ENCODE measurements around the gene MEGF11. TPM values are rescaled to one million over a fixed set of nuclear protein-coding genes. Genes with fewer than 3 reads are reported as not detected.

The MEGF11 gene
- total RNA-seq, 1 donor from 2014 or later: not detected

GRCh38 chr15:66078196-66078928 lies 175.2 kb downstream of the MEGF11 start:
- H3K27ac Mint-ChIP-seq: no peak overlapping the region
- DNase-seq (ENCODE audit: low spot score): no peak
- H3K4me1 Mint-ChIP-seq (ENCODE audit: low read depth): no peaks in the 10 kb centered on the region
- intact Hi-C loops (cut with micrococcal nuclease): no loop called here
- peaks cover 5% of the 10 kb centered on the region for H3K27me3 Mint-ChIP-seq (ENCODE audit: insufficient read depth)
- no peak overlapping the region for H3K4me3 Mint-ChIP-seq
- H3K36me3 Mint-ChIP-seq (ENCODE audit: low read depth): no peaks in the 10 kb centered on the region
- H3K9me3 Mint-ChIP-seq: no peaks in the 10 kb centered on the region

DNA sequence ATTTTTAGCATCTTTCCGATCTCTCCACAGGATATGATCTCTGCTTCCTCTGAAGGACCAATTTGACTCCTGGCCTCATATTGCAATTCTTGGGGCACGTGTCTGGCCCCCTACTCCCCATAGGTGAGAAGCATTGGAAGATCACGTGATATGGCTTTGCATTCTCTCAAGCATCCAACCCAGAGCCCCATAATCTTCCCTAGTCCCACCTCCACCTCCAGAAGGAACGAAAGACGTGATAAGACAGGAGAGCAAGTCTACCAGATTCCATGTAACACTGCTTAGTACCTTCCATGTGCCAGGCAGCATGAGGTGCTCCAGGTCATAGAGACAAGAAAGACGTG lies 176.3 kb downstream of the MEGF11 start:
- Mint-ChIP-seq H3K36me3 (ENCODE audit: low read depth) (no peaks in the 10 kb centered on the region), H3K4me1 (ENCODE audit: low read depth) (no peaks in the 10 kb centered on the region), H3K27me3 (ENCODE audit: insufficient read depth) (peaks cover 7% of the 10 kb centered on the region), H3K4me3 (no peak overlapping the region), H3K9me3 (no peaks in the 10 kb centered on the region), H3K27ac (no peak overlapping the region)
- DNase-seq (ENCODE audit: low spot score): no peak
- intact Hi-C loops (cut with micrococcal nuclease): no loop called here

DNA sequence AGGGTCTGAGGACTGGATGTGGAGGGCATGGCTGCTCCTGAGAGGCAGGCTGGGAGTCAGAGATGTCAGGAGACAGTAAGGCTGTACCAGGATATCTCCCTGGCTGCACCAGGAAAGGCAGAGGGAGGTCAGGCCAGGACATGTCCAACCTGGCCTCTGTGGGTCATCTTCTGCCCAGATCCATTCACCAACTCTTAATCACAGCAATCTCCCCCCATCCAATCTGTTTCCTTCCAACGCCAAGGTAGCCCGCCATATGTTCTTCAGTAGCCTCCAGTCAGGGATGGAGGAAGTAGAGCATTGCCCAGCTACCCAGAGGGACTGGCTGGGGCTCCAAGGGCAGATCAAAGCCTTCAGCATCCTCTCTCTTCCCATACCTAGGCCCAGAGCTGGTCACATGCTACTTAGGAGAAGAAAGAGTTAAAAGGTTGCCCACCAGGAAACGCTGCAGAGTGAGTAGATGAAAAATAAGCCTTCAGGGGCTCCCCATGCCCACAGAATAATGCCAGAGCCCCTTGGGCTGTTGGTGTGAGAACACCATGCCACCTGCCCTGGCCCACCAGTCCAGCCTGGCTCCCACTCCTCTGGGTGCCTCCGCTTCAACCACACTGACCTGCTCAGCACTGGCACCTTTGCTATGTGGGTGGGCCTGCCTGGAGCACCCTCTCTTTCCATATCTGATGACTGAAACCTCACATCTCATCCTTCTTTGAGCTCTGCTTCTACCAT lies 176.8 kb downstream of the MEGF11 start:
- intact Hi-C loops (cut with micrococcal nuclease): no loop called here
- Mint-ChIP-seq H3K4me3 (no peak overlapping the region), H3K4me1 (ENCODE audit: low read depth) (no peaks in the 10 kb centered on the region), H3K9me3 (no peaks in the 10 kb centered on the region), H3K36me3 (ENCODE audit: low read depth) (no peaks in the 10 kb centered on the region), H3K27me3 (ENCODE audit: insufficient read depth) (peaks cover 10% of the 10 kb centered on the region), H3K27ac (no peak overlapping the region)
- no peak for DNase-seq (ENCODE audit: low spot score)

DNA sequence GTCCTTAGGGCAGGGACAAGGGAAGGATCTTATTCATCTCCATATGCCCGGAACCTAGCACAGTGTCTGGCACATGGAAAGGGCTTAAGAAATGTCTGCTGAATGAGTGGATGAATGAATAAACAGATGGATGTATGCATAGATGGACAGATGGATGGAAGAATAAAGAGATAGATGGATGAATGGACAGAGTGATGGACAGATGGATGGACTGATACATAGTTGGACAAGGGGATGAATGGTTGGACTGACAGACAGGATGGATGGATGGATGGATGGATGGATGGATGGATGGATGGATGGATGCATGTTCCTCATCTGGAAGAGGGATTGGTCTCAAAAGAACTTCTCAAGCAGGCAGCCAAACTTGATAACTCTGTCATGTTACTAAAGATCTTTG lies 177.6 kb downstream of the MEGF11 start:
- H3K4me3 Mint-ChIP-seq: no peak overlapping the region
- no peaks in the 10 kb centered on the region for H3K4me1 Mint-ChIP-seq (ENCODE audit: low read depth)
- no peaks in the 10 kb centered on the region for H3K9me3 Mint-ChIP-seq
- peaks cover 10% of the 10 kb centered on the region for H3K27me3 Mint-ChIP-seq (ENCODE audit: insufficient read depth)
- intact Hi-C loops (cut with micrococcal nuclease): no loop called here
- no peak overlapping the region for H3K27ac Mint-ChIP-seq
- no peaks in the 10 kb centered on the region for H3K36me3 Mint-ChIP-seq (ENCODE audit: low read depth)
- DNase-seq (ENCODE audit: low spot score): no peak

DNA sequence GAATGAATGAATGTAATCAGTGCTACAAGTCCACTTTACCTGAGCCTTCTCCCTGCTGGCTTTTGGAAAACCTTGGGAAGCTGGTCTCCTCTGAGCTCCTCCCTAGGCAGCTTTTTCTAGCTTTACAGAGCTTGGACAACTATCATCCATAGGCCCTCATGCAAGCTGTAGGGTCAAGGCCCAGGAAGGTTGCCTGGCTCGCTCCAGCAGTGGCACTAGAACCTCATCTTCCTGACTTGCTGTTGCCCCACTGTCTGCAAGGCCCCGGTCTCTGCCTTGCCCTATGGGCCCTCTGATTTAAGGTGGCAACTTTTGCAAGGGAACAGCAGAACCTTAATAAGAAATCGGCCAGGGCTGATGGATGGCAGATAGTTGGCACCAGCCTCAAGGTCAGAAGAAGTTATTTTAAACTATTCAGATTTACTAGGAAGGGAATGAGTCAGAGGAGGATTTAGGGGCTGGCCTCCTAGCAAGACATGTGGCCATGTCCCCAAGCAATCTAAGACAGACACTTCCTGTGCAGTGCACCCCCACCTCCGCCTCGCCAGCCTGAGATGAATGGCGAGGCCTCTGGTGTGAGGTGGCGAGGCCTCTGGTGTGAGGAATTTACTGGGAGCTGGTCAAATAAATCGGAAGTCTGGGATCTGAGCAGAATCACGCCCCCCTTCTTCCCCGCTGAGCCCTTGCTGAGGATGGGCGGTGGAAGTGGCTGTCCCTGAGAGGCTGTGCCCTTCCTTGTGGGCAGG lies 180.8 kb downstream of the MEGF11 start:
- Mint-ChIP-seq H3K4me3 (no peak overlapping the region), H3K27ac (no peak overlapping the region), H3K36me3 (ENCODE audit: low read depth) (no peaks in the 10 kb centered on the region), H3K4me1 (ENCODE audit: low read depth) (no peaks in the 10 kb centered on the region), H3K9me3 (no peaks in the 10 kb centered on the region), H3K27me3 (ENCODE audit: insufficient read depth) (peaks cover 10% of the 10 kb centered on the region)
- intact Hi-C loops (cut with micrococcal nuclease): no loop called here
- DNase-seq (ENCODE audit: low spot score): no peak

DNA sequence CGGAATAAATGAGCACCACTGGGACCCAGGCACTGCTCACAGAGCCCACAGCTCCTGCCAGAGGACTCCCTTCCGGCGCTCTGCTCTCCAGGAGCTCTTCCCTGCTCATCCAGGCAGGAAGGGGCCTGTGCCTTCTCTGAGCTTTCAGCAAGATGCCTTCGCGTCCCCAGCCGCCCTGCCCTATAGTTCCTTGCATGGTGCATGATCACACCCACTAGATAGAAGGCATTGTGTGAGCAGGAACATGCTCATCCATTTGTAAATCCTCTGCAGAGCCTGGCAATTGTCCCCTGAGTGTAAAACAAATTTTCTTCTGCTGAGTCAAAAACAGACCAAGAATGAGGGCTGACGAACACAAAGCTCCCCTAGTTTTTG lies 181.6 kb downstream of the MEGF11 start:
- no peaks in the 10 kb centered on the region for H3K4me1 Mint-ChIP-seq (ENCODE audit: low read depth)
- H3K36me3 Mint-ChIP-seq (ENCODE audit: low read depth): no peaks in the 10 kb centered on the region
- intact Hi-C loops (cut with micrococcal nuclease): no loop called here
- H3K27me3 Mint-ChIP-seq (ENCODE audit: insufficient read depth): peaks cover 8% of the 10 kb centered on the region
- no peak overlapping the region for H3K4me3 Mint-ChIP-seq
- H3K9me3 Mint-ChIP-seq: no peaks in the 10 kb centered on the region
- H3K27ac Mint-ChIP-seq: no peak overlapping the region
- DNase-seq (ENCODE audit: low spot score): no peak

GRCh38 chr15:66071160-66071920 lies 182.2 kb downstream of the MEGF11 start:
- no peaks in the 10 kb centered on the region for H3K36me3 Mint-ChIP-seq (ENCODE audit: low read depth)
- no peak overlapping the region for H3K27ac Mint-ChIP-seq
- intact Hi-C loops (cut with micrococcal nuclease): no loop called here
- DNase-seq (ENCODE audit: low spot score): no peak
- no peaks in the 10 kb centered on the region for H3K9me3 Mint-ChIP-seq
- H3K4me3 Mint-ChIP-seq: no peak overlapping the region
- H3K27me3 Mint-ChIP-seq (ENCODE audit: insufficient read depth): peaks cover 10% of the 10 kb centered on the region
- H3K4me1 Mint-ChIP-seq (ENCODE audit: low read depth): no peaks in the 10 kb centered on the region

GRCh38 chr15:66070220-66070934 lies 183.2 kb downstream of the MEGF11 start:
- Mint-ChIP-seq H3K27me3 (ENCODE audit: insufficient read depth) (peaks cover 10% of the 10 kb centered on the region), H3K36me3 (ENCODE audit: low read depth) (no peaks in the 10 kb centered on the region), H3K27ac (no peak overlapping the region), H3K9me3 (no peaks in the 10 kb centered on the region), H3K4me3 (no peak overlapping the region), H3K4me1 (ENCODE audit: low read depth) (no peaks in the 10 kb centered on the region)
- intact Hi-C loops (cut with micrococcal nuclease): no loop called here
- DNase-seq (ENCODE audit: low spot score): no peak

- intact Hi-C loops (cut with micrococcal nuclease): no loop called here
These were observed 183.8 kb downstream of the MEGF11 start for GRCh38 chr15:66069751-66070150.

DNA sequence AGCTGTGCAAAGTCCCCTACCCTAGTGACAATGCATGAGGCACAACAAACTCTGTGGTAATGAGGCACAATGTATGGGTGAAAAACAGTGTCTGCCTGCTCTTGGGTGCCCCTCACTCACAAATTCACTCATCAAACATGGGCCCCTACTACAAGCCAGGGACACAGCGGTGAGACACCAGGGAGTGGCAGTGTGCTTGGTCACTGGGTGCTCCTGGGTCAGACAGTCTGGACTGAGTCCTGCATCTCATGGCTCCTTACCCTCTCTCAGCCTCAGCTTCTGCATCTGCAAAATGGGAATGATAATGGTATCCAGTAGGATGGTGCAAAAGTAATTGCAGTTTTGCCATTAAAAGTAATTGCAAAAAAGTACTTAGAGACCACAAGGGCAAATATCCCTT lies 184.7 kb downstream of the MEGF11 start:
- Mint-ChIP-seq H3K36me3 (ENCODE audit: low read depth) (no peaks in the 10 kb centered on the region), H3K27me3 (ENCODE audit: insufficient read depth) (peaks cover 14% of the 10 kb centered on the region), H3K4me3 (no peak overlapping the region), H3K4me1 (ENCODE audit: low read depth) (no peaks in the 10 kb centered on the region), H3K9me3 (no peaks in the 10 kb centered on the region), H3K27ac (no peak overlapping the region)
- intact Hi-C loops (cut with micrococcal nuclease): no loop called here
- DNase-seq (ENCODE audit: low spot score): no peak

More at GRCh38 chr15:66069751-66070150, 183.8 kb downstream of the MEGF11 start:
- DNase-seq (ENCODE audit: low spot score): no peak
- Mint-ChIP-seq H3K27me3 (ENCODE audit: insufficient read depth) (peaks cover 11% of the 10 kb centered on the region), H3K4me3 (no peak overlapping the region), H3K36me3 (ENCODE audit: low read depth) (no peaks in the 10 kb centered on the region), H3K27ac (no peak overlapping the region), H3K4me1 (ENCODE audit: low read depth) (no peaks in the 10 kb centered on the region), H3K9me3 (no peaks in the 10 kb centered on the region)

GRCh38 chr15:66067687-66068086 lies 185.9 kb downstream of the MEGF11 start:
- H3K4me3 Mint-ChIP-seq: no peak overlapping the region
- H3K27me3 Mint-ChIP-seq (ENCODE audit: insufficient read depth): peaks cover 9% of the 10 kb centered on the region
- no peaks in the 10 kb centered on the region for H3K4me1 Mint-ChIP-seq (ENCODE audit: low read depth)

GRCh38 chr15:66066481-66066880 lies 187.1 kb downstream of the MEGF11 start:
- H3K4me1 Mint-ChIP-seq (ENCODE audit: low read depth): no peaks in the 10 kb centered on the region

More at GRCh38 chr15:66067687-66068086, 185.9 kb downstream of the MEGF11 start:
- Mint-ChIP-seq H3K9me3 (no peaks in the 10 kb centered on the region), H3K27ac (no peak overlapping the region), H3K36me3 (ENCODE audit: low read depth) (no peaks in the 10 kb centered on the region)
- DNase-seq (ENCODE audit: low spot score): no peak
- intact Hi-C loops (cut with micrococcal nuclease): no loop called here

More at GRCh38 chr15:66066481-66066880, 187.1 kb downstream of the MEGF11 start:
- Mint-ChIP-seq H3K27me3 (ENCODE audit: insufficient read depth) (peaks cover 7% of the 10 kb centered on the region), H3K4me3 (no peak overlapping the region), H3K27ac (no peak overlapping the region), H3K9me3 (no peaks in the 10 kb centered on the region), H3K36me3 (ENCODE audit: low read depth) (no peaks in the 10 kb centered on the region)
- intact Hi-C loops (cut with micrococcal nuclease): no loop called here
- no peak for DNase-seq (ENCODE audit: low spot score)

All from activated T-helper 1 cell treated with anti-CD3 and anti-CD28 coated beads, Interleukin-12 subunit alpha, Interleukin-12 subunit beta, Interleukin-2, Interleukin-4 antibody, amounts not matched to agents 30 ng/mL and 10 ng/mL and 1 ng/mL, durations not matched to agents 14 hours and 24 hours and 36 hours (primary cell).